ENCODE measurements around the gene ERRFI1. TPM values are rescaled to one million over a fixed set of nuclear protein-coding genes. Genes with fewer than 3 reads are reported as not detected.

ERRFI1 gene
- polyA plus RNA-seq, 3 donors = 0.08 to 1.5 (median 0.28) TPM

GRCh38 chr1:8047686-8048445 lies 21.8 kb upstream of the ERRFI1 start:
- H3K4me1 ChIP-seq (ENCODE audit: control insufficient read depth in 1 of 2, insufficient read depth in 2 of 2, low read length in 2 of 2) = peaks cover 10 to 13% of the 10 kb centered on the region in 2 donors
- 21% methylated on average over 2 of the region's 7 CpGs for WGBS (ENCODE audit: insufficient coverage)
- no peak overlapping the region for H3K4me3 ChIP-seq (replicated peaks in 1 of 3; ENCODE audit: low read depth in 2 of 3, low read length in 3 of 3)
- peak overlapping the region in 1 of 2 donors; percentile 13 for H3K4me3 Mint-ChIP-seq
- peaks cover 15% of the 10 kb centered on the region for H3K4me1 Mint-ChIP-seq
- TF ChIP-seq CTCF (IDR thresholded peaks at IDR 0.05) = no peak
- H3K9ac ChIP-seq (ENCODE audit: insufficient read depth, low read length, poor library complexity, severe bottlenecking) = no peak overlapping the region
- peak in 2 of 3 donors; percentile 23 to 70 for DNase-seq
- H3K27ac ChIP-seq (ENCODE audit: low read depth in 1 of 2, low read length in 2 of 2) = no peak overlapping the region
- intact Hi-C loops (cut with micrococcal nuclease) = no loop called here
- H3K9me3 Mint-ChIP-seq = peaks cover 0 to 3% (median 0%) of the 10 kb centered on the region in 7 donors
- no peaks in the 10 kb centered on the region for H3K27me3 ChIP-seq (ENCODE audit: control insufficient read depth in 2 of 2, insufficient read depth in 2 of 2, low read length in 2 of 2)
- no peak overlapping the region for H2AFZ ChIP-seq (ENCODE audit: insufficient read depth, low read depth, low read length, poor library complexity, severe bottlenecking)
- H3K27ac Mint-ChIP-seq = peak overlapping the region in 1 of 7 donors; percentile 66
- no peak overlapping the region for H3K4me2 ChIP-seq (replicated peaks; ENCODE audit: extremely low read depth, low read length, poor library complexity, severe bottlenecking)
- H3K36me3 Mint-ChIP-seq = no peaks in the 10 kb centered on the region
- no peaks in the 10 kb centered on the region for H3K79me2 ChIP-seq (ENCODE audit: insufficient read depth, low read length)
- no peaks in the 10 kb centered on the region for H4K20me1 ChIP-seq (ENCODE audit: insufficient read depth, low read length)
- H3K36me3 ChIP-seq (replicated peaks in 1 of 2; ENCODE audit: control insufficient read depth in 1 of 2, insufficient read depth in 2 of 2, low read length in 2 of 2) = no peaks in the 10 kb centered on the region
- H3K27me3 Mint-ChIP-seq (ENCODE audit: low read depth in 3 of 3) = peaks cover 0 to 2% (median under 1%) of the 10 kb centered on the region in 3 donors
- H3K9me3 ChIP-seq (replicated peaks in 1 of 2; ENCODE audit: control insufficient read depth in 1 of 2, insufficient read depth in 1 of 2, low read length in 2 of 2) = no peaks in the 10 kb centered on the region

GRCh38 chr1:8047112-8047511 lies 21.0 kb upstream of the ERRFI1 start:
- H3K4me3 Mint-ChIP-seq = peak overlapping the region in 1 of 2 donors; percentile 41
- intact Hi-C loops (cut with micrococcal nuclease) = no loop called here
- no peak for TF ChIP-seq CTCF (IDR thresholded peaks at IDR 0.05)
- H3K36me3 ChIP-seq (replicated peaks in 1 of 2; ENCODE audit: control insufficient read depth in 1 of 2, insufficient read depth in 2 of 2, low read length in 2 of 2) = no peaks in the 10 kb centered on the region
- no peaks in the 10 kb centered on the region for H3K27me3 ChIP-seq (ENCODE audit: control insufficient read depth in 2 of 2, insufficient read depth in 2 of 2, low read length in 2 of 2)
- no peaks in the 10 kb centered on the region for H3K36me3 Mint-ChIP-seq
- WGBS (ENCODE audit: insufficient coverage) = no CpG with 5 or more reads among the region's 3 CpGs
- no peaks in the 10 kb centered on the region for H3K9me3 ChIP-seq (replicated peaks in 1 of 2; ENCODE audit: control insufficient read depth in 1 of 2, insufficient read depth in 1 of 2, low read length in 2 of 2)
- no peak overlapping the region for H2AFZ ChIP-seq (ENCODE audit: insufficient read depth, low read depth, low read length, poor library complexity, severe bottlenecking)
- peaks cover 0 to 1% (median 0%) of the 10 kb centered on the region in 3 donors for H3K27me3 Mint-ChIP-seq (ENCODE audit: low read depth in 3 of 3)
- no peaks in the 10 kb centered on the region for H4K20me1 ChIP-seq (ENCODE audit: insufficient read depth, low read length)
- H3K27ac Mint-ChIP-seq = peak overlapping the region in 1 of 7 donors; percentile 66
- peaks cover 0 to 3% (median 2%) of the 10 kb centered on the region in 7 donors for H3K9me3 Mint-ChIP-seq
- no peaks in the 10 kb centered on the region for H3K79me2 ChIP-seq (ENCODE audit: insufficient read depth, low read length)
- peaks cover 10 to 13% of the 10 kb centered on the region in 2 donors for H3K4me1 ChIP-seq (ENCODE audit: control insufficient read depth in 1 of 2, insufficient read depth in 2 of 2, low read length in 2 of 2)
- no peak overlapping the region for H3K27ac ChIP-seq (ENCODE audit: low read depth in 1 of 2, low read length in 2 of 2)
- H3K4me2 ChIP-seq (replicated peaks; ENCODE audit: extremely low read depth, low read length, poor library complexity, severe bottlenecking) = no peak overlapping the region
- H3K4me1 Mint-ChIP-seq = peaks cover 15% of the 10 kb centered on the region
- H3K4me3 ChIP-seq (replicated peaks in 1 of 3; ENCODE audit: low read depth in 2 of 3, low read length in 3 of 3) = no peak overlapping the region
- peak; percentile 37 to 70 (median 53) for DNase-seq
- no peak overlapping the region for H3K9ac ChIP-seq (ENCODE audit: insufficient read depth, low read length, poor library complexity, severe bottlenecking)
